ENCODE data around the gene ANO10. TPM values are rescaled to one million over a fixed set of nuclear protein-coding genes. Genes with fewer than 3 reads are reported as not detected.
"Not testable (repeated sequence)": the region's sequence is repeated elsewhere in the genome, so short reads cannot be mapped to it uniquely, and the experiment has no call there.

Gene ANO10
- 15.0 and 16.6 TPM in 2 replicates for total RNA-seq (2014; rRNA removed; shearing (Covaris generic); ENCODE audit: low replicate concordance)

- peak; percentile 97 for DNase-seq
- H3K36me3 ChIP-seq = no peaks in the 10 kb centered on the region
- H3K4me3 ChIP-seq = peak within 1 kb of the TSS; percentile 87
- no peaks in the 10 kb centered on the region for H3K9me3 ChIP-seq
- H3K27me3 ChIP-seq = no peaks in the 10 kb centered on the region
These were observed at the start of gene ANO10 for GRCh38 chr3:43621656-43622432. ANO10 (minus strand) TSS chr3:43622011; CDS start chr3:43605852, 16,159 bp downstream.

GRCh38 chr3:43670635-43671522 lies 49.1 kb upstream of the ANO10 start:
- Histone ChIP-seq H3K9me3 (no peaks in the 10 kb centered on the region), H3K4me3 (no peak overlapping the region), H3K27me3 (no peaks in the 10 kb centered on the region), H3K36me3 (no peaks in the 10 kb centered on the region)
- DNase-seq = no peak

- not testable (repeated sequence) for H3K9me3 ChIP-seq, H3K27me3 ChIP-seq, H3K4me3 ChIP-seq, H3K36me3 ChIP-seq, DNase-seq
These were observed 43.2 kb upstream of the ANO10 start for GRCh38 chr3:43665011-43665410.

DNA sequence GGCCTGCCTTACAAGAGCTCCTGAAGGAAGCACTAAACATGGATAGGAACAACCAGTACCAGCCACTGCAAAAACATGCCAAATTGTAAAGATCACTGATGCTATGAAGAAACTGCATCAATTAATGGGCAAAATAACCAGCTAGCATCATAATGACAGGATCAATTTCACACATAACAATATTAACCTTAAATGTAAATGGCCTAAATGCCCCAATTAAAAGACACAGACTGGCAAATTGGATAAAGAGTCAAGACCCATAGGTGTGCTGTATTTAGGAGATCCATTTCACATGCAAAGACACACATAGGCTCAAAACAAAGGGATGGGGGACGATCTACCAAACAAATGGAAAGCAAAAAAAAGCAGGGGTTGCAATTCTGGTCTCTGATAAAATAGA lies 39.6 kb upstream of the ANO10 start:
- DNase-seq, H3K27me3 ChIP-seq, H3K9me3 ChIP-seq: not testable (repeated sequence)

DNA sequence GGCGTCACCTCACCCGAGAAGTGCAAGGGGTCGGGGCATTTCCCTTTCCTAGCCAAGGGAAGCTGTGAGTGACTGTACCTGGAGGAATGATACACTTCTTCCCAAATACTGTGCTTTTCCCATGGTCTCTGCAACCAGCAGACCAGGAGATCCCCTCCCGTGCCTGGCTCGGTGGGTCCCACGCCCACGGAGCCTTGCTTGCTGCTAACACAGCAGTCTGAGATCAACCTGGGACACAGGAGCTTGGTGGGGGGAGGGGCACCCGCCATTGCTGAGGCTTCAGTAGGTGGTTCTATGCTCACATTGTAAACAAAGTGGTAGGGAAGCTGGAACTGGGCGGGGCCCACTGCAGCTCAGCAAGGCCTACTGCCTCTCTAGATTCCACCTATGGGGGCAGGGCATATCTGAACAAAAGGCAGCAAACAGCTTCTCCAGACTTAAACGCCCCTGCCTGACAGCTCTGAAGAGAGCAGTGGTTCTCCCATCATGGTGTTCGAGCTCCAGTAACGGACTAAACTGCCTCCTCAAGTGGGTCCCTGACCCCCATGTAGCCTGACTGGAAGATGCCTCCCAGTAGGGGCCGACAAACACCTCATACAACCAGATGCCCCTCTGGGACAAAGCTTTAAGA lies 37.6 kb upstream of the ANO10 start:
- no peak for DNase-seq
- H3K27me3 ChIP-seq = no peaks in the 10 kb centered on the region
- H3K36me3 ChIP-seq = no peaks in the 10 kb centered on the region
- no peaks in the 10 kb centered on the region for H3K9me3 ChIP-seq
- no peak overlapping the region for H3K4me3 ChIP-seq

More for the DNA sequence above, 39.6 kb upstream of the ANO10 start:
- H3K4me3 ChIP-seq, H3K36me3 ChIP-seq: not testable (repeated sequence)

GRCh38 chr3:43656390-43656789 lies 34.6 kb upstream of the ANO10 start:
- not testable (repeated sequence) for H3K9me3 ChIP-seq, H3K4me3 ChIP-seq, H3K27me3 ChIP-seq, DNase-seq, H3K36me3 ChIP-seq

- Histone ChIP-seq H3K36me3 (no peaks in the 10 kb centered on the region), H3K4me3 (no peak overlapping the region), H3K9me3 (0 out of 2 replicates have a peak, but pooled peaks cover 2% of the 10 kb centered on the region), H3K27me3 (no peaks in the 10 kb centered on the region)
- DNase-seq = no peak
These were observed 28.5 kb upstream of the ANO10 start for GRCh38 chr3:43650345-43650744.

DNA sequence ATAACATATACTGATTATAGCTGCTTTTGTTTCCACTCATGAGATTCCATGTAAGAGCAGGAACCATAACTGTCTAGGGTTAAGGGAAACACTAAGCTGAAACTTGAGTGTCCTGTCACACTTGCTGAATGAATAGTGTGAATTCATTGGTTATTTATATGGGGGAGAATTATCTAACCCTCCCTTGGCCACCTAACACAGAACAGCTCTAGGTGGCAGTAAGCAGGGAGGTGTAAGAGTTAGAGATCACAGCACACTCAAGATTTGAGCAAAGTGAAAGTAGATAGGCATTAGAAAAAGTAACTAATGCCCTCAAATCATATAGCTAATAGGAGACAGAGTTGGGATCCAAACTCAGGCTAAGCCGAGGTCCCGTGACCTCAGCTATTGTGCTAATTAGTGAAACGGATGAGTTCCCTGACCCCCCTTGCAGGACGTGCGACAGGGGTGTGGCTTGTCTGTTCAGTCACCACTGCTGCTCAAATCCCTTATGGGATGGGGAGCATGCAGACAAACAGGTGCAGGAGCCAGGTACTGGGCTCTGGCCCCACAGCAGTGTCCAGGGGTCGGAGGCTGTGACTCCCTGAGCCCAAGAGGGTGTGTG lies 27.7 kb upstream of the ANO10 start:
- no peaks in the 10 kb centered on the region for H3K27me3 ChIP-seq
- no peak overlapping the region for H3K4me3 ChIP-seq
- H3K36me3 ChIP-seq = no peaks in the 10 kb centered on the region
- no peak for DNase-seq
- 0 out of 2 replicates have a peak, but pooled peaks cover 2% of the 10 kb centered on the region for H3K9me3 ChIP-seq

DNA sequence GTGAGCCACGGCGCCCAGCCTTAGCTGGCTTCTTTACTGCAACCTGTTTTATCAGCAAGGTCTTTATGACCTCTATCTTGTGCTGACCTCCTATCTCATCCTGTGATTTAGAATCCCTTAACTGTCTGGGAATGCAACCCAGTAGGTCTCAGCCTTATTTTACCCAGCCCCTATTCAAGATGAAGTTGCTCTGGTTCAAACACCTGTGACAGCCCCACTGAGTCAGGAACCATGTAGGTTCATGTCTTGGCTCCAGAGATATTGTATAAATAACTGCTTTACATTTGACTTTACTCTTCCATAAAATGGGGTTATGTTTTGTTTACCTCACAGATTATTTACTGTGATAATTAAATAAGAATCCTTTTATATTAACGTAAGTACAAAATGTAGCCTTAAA lies 27.1 kb upstream of the ANO10 start:
- no peak for DNase-seq
- 0 out of 2 replicates have a peak, but pooled peaks cover 2% of the 10 kb centered on the region for H3K9me3 ChIP-seq
- H3K36me3 ChIP-seq = no peaks in the 10 kb centered on the region
- no peak overlapping the region for H3K4me3 ChIP-seq
- H3K27me3 ChIP-seq = no peaks in the 10 kb centered on the region

DNA sequence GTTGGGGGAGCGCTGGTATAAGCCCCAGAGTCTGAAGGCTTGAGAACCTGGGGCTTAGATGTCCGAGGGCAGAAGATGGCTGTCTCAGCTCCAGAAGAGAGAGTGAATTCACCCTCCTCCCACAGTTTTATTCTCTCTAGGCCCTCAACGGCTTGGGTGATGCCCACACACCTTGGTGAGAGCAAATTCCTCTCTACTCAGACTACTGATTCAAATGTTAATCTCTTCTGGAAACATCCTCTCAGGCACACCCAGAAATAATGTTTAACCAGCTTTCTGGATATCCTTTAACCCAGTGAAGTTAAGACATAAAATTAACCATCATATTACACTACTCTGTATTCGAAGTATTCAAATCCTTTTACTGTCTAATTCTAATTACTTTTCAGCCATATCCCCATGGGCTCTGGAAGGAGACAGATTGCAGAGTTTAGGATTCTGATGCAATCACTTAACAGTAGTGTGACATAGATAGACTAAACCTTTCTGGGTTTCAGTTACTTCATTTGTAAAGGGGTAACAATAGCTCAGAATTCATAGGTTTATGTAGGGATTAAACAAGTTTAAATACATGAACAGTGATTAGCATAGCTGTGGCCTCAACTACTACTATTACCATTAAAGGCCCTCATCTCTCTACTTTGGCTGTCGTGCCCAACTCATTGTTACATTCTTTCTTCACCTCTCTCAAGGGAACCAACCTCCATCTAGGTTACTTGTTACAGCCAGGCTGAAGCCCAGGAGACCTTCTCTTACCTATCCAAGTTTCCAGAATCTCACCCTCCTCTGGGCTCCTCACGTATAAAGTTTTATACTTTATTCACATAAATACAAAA lies 25.7 kb upstream of the ANO10 start:
- no peaks in the 10 kb centered on the region for H3K36me3 ChIP-seq
- no peak overlapping the region for H3K4me3 ChIP-seq
- H3K27me3 ChIP-seq = no peaks in the 10 kb centered on the region
- H3K9me3 ChIP-seq = 0 out of 2 replicates have a peak, but pooled peaks cover 2% of the 10 kb centered on the region
- no peak for DNase-seq

DNA sequence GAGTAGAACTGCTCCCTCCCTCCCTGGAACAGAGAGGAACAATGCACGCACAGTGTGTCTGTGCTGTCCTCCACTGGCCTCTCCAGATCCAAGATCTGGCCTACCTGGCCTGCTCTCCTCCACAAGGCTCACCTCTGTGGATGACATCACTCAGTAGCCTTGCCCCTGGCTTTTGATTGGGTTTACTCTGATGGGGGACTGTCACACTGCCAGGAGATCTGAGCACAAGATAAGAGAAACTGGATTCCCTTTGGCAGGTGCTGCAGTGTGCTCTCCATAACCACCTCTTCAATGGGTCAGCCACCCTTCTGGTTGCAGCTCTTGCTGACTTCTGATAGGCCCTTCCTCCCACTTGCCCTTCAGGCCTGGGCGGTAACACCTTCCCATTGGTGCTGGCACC lies 22.6 kb upstream of the ANO10 start:
- no peak for DNase-seq
- no peak overlapping the region for H3K4me3 ChIP-seq
- H3K36me3 ChIP-seq = no peaks in the 10 kb centered on the region
- H3K9me3 ChIP-seq = 0 out of 2 replicates have a peak, but pooled peaks cover 2% of the 10 kb centered on the region
- H3K27me3 ChIP-seq = no peaks in the 10 kb centered on the region

DNA sequence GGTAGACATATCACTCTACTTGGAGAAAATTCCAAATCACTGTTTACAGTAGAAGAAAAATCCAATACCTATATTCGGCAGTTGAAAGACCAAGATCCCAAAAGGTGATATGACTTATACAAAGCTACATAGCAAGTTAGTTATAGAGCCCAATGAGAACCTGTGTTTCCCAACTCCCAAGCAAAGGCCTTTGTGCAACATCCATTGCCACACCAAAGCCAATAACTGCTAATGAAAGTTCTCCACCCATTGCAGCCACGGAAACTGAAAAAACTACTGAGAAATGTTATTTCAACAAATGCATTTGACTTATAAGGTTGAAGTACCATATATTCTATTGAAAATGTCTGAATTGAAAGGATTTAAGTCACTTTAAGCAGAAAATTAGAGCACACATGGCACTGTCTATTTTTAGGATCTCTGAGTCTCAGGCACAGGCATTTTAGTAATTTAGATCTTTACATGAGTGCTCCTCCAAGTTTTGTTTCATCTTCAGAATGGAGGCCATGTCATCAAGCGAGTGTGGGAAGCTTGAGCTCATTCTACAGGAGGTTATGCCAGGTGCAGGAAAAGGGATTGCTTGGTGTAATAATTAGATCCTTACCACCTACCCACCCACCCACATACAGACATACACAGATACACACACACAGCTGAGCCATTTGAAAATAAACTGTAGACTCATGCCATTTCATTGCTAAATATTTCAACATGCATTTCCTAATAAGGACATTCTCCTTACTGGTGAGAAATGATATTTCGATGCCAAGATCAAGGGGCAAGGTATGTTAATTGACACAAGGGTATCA lies 19.7 kb upstream of the ANO10 start:
- no peak for DNase-seq
- no peaks in the 10 kb centered on the region for H3K27me3 ChIP-seq
- H3K36me3 ChIP-seq = no peaks in the 10 kb centered on the region
- H3K9me3 ChIP-seq = no peaks in the 10 kb centered on the region
- H3K4me3 ChIP-seq = no peak overlapping the region

GRCh38 chr3:43640681-43641080 lies 18.9 kb upstream of the ANO10 start:
- Histone ChIP-seq H3K27me3 (no peaks in the 10 kb centered on the region), H3K4me3 (no peak overlapping the region), H3K9me3 (no peaks in the 10 kb centered on the region), H3K36me3 (no peaks in the 10 kb centered on the region)
- DNase-seq = no peak

GRCh38 chr3:43638594-43639447 lies 17.0 kb upstream of the ANO10 start:
- Histone ChIP-seq H3K4me3 (no peak overlapping the region), H3K27me3 (no peaks in the 10 kb centered on the region), H3K36me3 (no peaks in the 10 kb centered on the region), H3K9me3 (no peaks in the 10 kb centered on the region)
- peak; percentile 22 for DNase-seq
